ENCODE results near the gene SEC22A.

Gene SEC22A

GRCh38 chr3:123301331-123302184 is 99.8 kb downstream of the SEC22A start:
- DNase-seq (ENCODE audit: low read depth in 1 of 2, low spot score in 1 of 2): no peak
- Histone ChIP-seq H3K27ac (replicated peaks) (no peak overlapping the region), H3K4me3 (replicated peaks; ENCODE audit: insufficient read depth, low read length) (no peak overlapping the region), H3K27me3 (ENCODE audit: insufficient read depth, poor library complexity, severe bottlenecking) (no peaks in the 10 kb centered on the region)
- TF ChIP-seq, protein P1, sequence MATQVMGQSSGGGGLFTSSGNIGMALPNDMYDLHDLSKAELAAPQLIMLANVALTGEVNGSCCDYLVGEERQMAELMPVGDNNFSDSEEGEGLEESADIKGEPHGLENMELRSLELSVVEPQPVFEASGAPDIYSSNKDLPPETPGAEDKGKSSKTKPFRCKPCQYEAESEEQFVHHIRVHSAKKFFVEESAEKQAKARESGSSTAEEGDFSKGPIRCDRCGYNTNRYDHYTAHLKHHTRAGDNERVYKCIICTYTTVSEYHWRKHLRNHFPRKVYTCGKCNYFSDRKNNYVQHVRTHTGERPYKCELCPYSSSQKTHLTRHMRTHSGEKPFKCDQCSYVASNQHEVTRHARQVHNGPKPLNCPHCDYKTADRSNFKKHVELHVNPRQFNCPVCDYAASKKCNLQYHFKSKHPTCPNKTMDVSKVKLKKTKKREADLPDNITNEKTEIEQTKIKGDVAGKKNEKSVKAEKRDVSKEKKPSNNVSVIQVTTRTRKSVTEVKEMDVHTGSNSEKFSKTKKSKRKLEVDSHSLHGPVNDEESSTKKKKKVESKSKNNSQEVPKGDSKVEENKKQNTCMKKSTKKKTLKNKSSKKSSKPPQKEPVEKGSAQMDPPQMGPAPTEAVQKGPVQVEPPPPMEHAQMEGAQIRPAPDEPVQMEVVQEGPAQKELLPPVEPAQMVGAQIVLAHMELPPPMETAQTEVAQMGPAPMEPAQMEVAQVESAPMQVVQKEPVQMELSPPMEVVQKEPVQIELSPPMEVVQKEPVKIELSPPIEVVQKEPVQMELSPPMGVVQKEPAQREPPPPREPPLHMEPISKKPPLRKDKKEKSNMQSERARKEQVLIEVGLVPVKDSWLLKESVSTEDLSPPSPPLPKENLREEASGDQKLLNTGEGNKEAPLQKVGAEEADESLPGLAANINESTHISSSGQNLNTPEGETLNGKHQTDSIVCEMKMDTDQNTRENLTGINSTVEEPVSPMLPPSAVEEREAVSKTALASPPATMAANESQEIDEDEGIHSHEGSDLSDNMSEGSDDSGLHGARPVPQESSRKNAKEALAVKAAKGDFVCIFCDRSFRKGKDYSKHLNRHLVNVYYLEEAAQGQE (IDR thresholded peaks at IDR 0.05; ENCODE audit: insufficient replicate concordance, low read depth): no peak
- TF ChIP-seq SPI1 (IDR thresholded peaks at IDR 0.05; ENCODE audit: borderline replicate concordance, low read depth): no peak
- TF ChIP-seq CTCF (IDR thresholded peaks at IDR 0.05; ENCODE audit: insufficient read depth, low read length): no peak
- TF ChIP-seq GABPA (IDR thresholded peaks at IDR 0.05; ENCODE audit: low read depth): no peak
- TF ChIP-seq POLR2AphosphoS5 (IDR thresholded peaks at IDR 0.05; ENCODE audit: low read depth): no peak

- DNase-seq (ENCODE audit: low read depth in 1 of 2, low spot score in 1 of 2): no peak
- H3K27ac ChIP-seq (replicated peaks): no peak overlapping the region
- H3K4me3 ChIP-seq (replicated peaks; ENCODE audit: insufficient read depth, low read length): no peak overlapping the region
- no peaks in the 10 kb centered on the region for H3K27me3 ChIP-seq (ENCODE audit: insufficient read depth, poor library complexity, severe bottlenecking)
- no peak for TF ChIP-seq CTCF (IDR thresholded peaks at IDR 0.05; ENCODE audit: insufficient read depth, low read length)
- TF ChIP-seq, protein P1 (IDR thresholded peaks at IDR 0.05; ENCODE audit: insufficient replicate concordance, low read depth): no peak
- no peak for TF ChIP-seq SPI1 (IDR thresholded peaks at IDR 0.05; ENCODE audit: borderline replicate concordance, low read depth)
- TF ChIP-seq POLR2AphosphoS5 (IDR thresholded peaks at IDR 0.05; ENCODE audit: low read depth): no peak
- TF ChIP-seq GABPA (IDR thresholded peaks at IDR 0.05; ENCODE audit: low read depth): no peak
These were observed 101.2 kb downstream of the SEC22A start for GRCh38 chr3:123302961-123303360.

DNA sequence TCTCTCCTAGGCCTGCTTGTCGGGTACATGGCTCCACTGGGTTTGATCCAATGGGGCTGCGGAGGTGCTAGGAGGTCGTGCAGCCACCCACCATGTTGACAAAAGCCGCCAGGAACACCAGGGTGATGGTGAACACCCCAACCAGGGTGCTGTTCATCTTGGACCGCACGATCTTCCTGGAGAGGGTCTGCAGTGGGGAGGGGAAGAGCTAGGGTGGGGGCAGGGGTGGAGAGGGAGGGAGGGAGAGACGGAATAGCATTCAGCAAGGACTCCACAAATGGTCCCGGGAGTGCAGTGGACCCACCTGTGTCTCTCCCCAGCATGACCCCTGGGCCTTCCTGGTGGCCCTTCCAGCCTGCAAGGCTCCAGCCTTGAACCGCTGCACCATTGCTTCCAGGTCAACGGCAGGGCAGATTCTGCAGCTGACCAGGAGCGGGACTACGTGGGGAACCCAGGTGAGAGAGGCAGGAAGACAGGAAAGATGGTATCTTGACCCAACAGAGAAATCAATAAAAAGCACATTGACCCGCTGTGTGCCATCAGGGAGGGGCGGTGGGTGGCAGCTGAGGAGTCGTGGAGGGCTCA is 102.3 kb downstream of the SEC22A start:
- no peak for TF ChIP-seq GABPA (IDR thresholded peaks at IDR 0.05; ENCODE audit: low read depth)
- no peaks in the 10 kb centered on the region for H3K27me3 ChIP-seq (ENCODE audit: insufficient read depth, poor library complexity, severe bottlenecking)
- H3K4me3 ChIP-seq (replicated peaks; ENCODE audit: insufficient read depth, low read length): no peak overlapping the region
- H3K27ac ChIP-seq (replicated peaks): no peak overlapping the region
- no peak for DNase-seq (ENCODE audit: low read depth in 1 of 2, low spot score in 1 of 2)

GRCh38 chr3:123305192-123305591 is 103.4 kb downstream of the SEC22A start:
- no peak for DNase-seq (ENCODE audit: low read depth in 1 of 2, low spot score in 1 of 2)
- Histone ChIP-seq H3K27ac (replicated peaks) (no peak overlapping the region), H3K27me3 (ENCODE audit: insufficient read depth, poor library complexity, severe bottlenecking) (no peaks in the 10 kb centered on the region), H3K4me3 (replicated peaks; ENCODE audit: insufficient read depth, low read length) (no peak overlapping the region)
- TF ChIP-seq GABPA (IDR thresholded peaks at IDR 0.05; ENCODE audit: low read depth): no peak
- no peak for TF ChIP-seq SPI1 (IDR thresholded peaks at IDR 0.05; ENCODE audit: borderline replicate concordance, low read depth)
- no peak for TF ChIP-seq POLR2AphosphoS5 (IDR thresholded peaks at IDR 0.05; ENCODE audit: low read depth)
- no peak for TF ChIP-seq CTCF (IDR thresholded peaks at IDR 0.05; ENCODE audit: insufficient read depth, low read length)
- TF ChIP-seq, protein P1 (IDR thresholded peaks at IDR 0.05; ENCODE audit: insufficient replicate concordance, low read depth): no peak
